GM12892 (cell line): ENCODE data around the gene KLK14.

ENCODE experiments used
- POLR2A ChIP-seq: IDR thresholded peaks from 2 replicates; pipeline ENCODE4 v1.6.1; 2011; ENCODE audit warnings: low read depth, low read length, control low read depth
- POLR2AphosphoS5 ChIP-seq: IDR thresholded peaks from 2 replicates; pipeline ENCODE4 v1.6.1; 2011; ENCODE audit warnings: low read depth, low read length, control low read depth

- no peak for TF ChIP-seq POLR2AphosphoS5
- no peak for TF ChIP-seq POLR2A
These were observed 36.9 kb upstream of the KLK14 start for GRCh38 chr19:51119611-51120010.
